Calu3 (cell line): ENCODE measurements around the gene CAPN8. TPM values are rescaled to one million over a fixed set of nuclear protein-coding genes. Genes with fewer than 3 reads are reported as not detected.

Source experiments
- BruUV-seq: library from RNA; stranded (reverse); fragments of 400-500 nt; replicated peaks from 2 replicates; lab custom pipeline; 2021; lab: Mats Ljungman, UMichigan
- CTCF ChIA-PET: fragments of 300-600 bp; sonication (Branson Sonifier 250); formaldehyde crosslinking; loops from one replicate; lab custom pipeline; 2022; ENCODE audit warnings: antibody characterized with exemption; lab: Charles Lee
- DNase-seq: peaks from one replicate; pipeline ENCODE4 v3.0.0; 2022
- H3K27ac Mint-ChIP-seq: one replicate; pipeline ENCODE4 v1.8.0; 2022; ENCODE audit warnings: mixed read lengths; ENCODE audit not compliant: unreplicated experiment
- H3K27me3 Mint-ChIP-seq: one replicate; pipeline ENCODE4 v1.8.0; 2022; ENCODE audit warnings: mixed read lengths; ENCODE audit not compliant: unreplicated experiment
- H3K36me3 Mint-ChIP-seq: one replicate; pipeline ENCODE4 v1.8.0; 2022; ENCODE audit warnings: mild to moderate bottlenecking, moderate library complexity, mixed read lengths; ENCODE audit not compliant: insufficient read depth, unreplicated experiment
- H3K4me1 Mint-ChIP-seq: one replicate; pipeline ENCODE4 v1.8.0; 2022; ENCODE audit warnings: mild to moderate bottlenecking, low read depth, mixed read lengths; ENCODE audit not compliant: unreplicated experiment
- H3K4me3 Mint-ChIP-seq: one replicate; pipeline ENCODE4 v1.8.0; 2022; ENCODE audit warnings: mild to moderate bottlenecking, low read depth, moderate library complexity, mixed read lengths; ENCODE audit not compliant: unreplicated experiment
- H3K9me3 Mint-ChIP-seq: one replicate; pipeline ENCODE4 v1.8.0; 2022; ENCODE audit warnings: low read depth, mixed read lengths; ENCODE audit not compliant: unreplicated experiment
- intact Hi-C: fragments of 100-400 bp; cut with micrococcal nuclease; formaldehyde crosslinking; loops from one replicate; pipeline ENCODE4 v1.10.0; 2022; ENCODE audit not compliant: unreplicated experiment
- total RNA-seq: library from RNA; stranded (reverse); gene quantifications from 2 replicates; pipeline ENCODE4 v1.2.3, GENCODE V29; 2022
- TF ChIP-seq, protein P1 (sequence below): fragments of 200-600 bp; IDR thresholded peaks from one replicate; pipeline ENCODE4 v1.8.0; 2022; ENCODE audit warnings: antibody characterized with exemption; ENCODE audit not compliant: unreplicated experiment

CAPN8 gene
- total RNA-seq, 1 experiment from 2014 or later, result 108 TPM

DNA sequence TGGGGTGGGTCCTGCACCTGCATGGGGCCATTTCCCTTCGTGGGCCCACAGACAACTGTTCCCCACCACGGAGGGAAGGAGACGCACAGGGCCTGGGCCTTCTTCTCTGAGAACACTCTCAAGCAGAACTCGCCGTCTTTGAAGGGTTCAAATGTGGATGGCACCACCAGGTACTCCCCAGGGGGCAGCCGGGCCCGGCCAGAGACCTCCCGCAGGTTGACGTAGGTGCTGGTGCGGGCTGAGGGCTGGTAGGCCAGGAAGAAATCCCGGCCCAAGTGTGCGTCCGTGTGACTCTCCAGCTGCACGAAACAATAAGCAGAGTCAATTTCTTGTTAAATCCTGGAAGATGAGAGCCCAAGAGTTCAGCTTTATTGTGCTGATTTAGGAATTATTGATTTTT, 56.4 kb downstream of the CAPN8 start:
- H3K9me3 Mint-ChIP-seq, result no peaks in the 10 kb centered on the region
- CTCF ChIA-PET, result interaction anchor here (3.5 kb wide), 1 partner anchor 52 kb away, joined by 22 read pairs; no protein-coding TSS in a partner anchor
- TF ChIP-seq, protein P1, sequence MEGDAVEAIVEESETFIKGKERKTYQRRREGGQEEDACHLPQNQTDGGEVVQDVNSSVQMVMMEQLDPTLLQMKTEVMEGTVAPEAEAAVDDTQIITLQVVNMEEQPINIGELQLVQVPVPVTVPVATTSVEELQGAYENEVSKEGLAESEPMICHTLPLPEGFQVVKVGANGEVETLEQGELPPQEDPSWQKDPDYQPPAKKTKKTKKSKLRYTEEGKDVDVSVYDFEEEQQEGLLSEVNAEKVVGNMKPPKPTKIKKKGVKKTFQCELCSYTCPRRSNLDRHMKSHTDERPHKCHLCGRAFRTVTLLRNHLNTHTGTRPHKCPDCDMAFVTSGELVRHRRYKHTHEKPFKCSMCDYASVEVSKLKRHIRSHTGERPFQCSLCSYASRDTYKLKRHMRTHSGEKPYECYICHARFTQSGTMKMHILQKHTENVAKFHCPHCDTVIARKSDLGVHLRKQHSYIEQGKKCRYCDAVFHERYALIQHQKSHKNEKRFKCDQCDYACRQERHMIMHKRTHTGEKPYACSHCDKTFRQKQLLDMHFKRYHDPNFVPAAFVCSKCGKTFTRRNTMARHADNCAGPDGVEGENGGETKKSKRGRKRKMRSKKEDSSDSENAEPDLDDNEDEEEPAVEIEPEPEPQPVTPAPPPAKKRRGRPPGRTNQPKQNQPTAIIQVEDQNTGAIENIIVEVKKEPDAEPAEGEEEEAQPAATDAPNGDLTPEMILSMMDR, result no peak
- BruUV-seq, result no TSS peak
- DNase-seq, result no peak
- no peaks in the 10 kb centered on the region for H3K36me3 Mint-ChIP-seq
- no peak overlapping the region for H3K4me3 Mint-ChIP-seq
- H3K27me3 Mint-ChIP-seq, result no peaks in the 10 kb centered on the region
- H3K27ac Mint-ChIP-seq, result no peak overlapping the region
- no peaks in the 10 kb centered on the region for H3K4me1 Mint-ChIP-seq
- intact Hi-C loops, result no loop called here

DNA sequence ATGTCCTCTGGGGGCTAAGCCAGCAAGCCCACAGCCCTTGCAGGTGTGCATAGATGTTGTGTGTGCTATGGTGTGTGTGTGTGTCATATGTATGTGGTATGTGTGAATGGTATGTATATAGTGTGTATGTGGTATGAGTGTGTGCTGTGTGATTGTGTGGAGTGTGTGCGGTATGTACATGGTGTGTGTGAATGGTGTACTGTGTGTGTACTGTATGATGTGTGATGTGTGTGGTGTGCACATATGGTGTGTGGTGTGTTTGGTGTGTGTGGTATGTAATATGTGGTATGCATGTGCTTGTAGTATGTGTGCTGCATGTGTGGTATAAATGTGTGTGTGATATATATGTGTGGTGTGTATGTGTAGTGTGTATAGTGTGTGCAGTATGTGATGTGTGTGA, 107.0 kb downstream of the CAPN8 start:
- TF ChIP-seq, protein P1, result no peak
- Mint-ChIP-seq H3K9me3 (no peaks in the 10 kb centered on the region), H3K4me3 (no peak overlapping the region), H3K27ac (no peak overlapping the region), H3K36me3 (peaks cover 5% of the 10 kb centered on the region), H3K27me3 (no peaks in the 10 kb centered on the region), H3K4me1 (no peaks in the 10 kb centered on the region)
- CTCF ChIA-PET, result interaction anchor here (2.6 kb wide), 1 partner anchor 52 kb away, joined by 22 read pairs; no protein-coding TSS in a partner anchor
- BruUV-seq, result no TSS peak
- intact Hi-C loops, result no loop called here
- no peak for DNase-seq

DNA sequence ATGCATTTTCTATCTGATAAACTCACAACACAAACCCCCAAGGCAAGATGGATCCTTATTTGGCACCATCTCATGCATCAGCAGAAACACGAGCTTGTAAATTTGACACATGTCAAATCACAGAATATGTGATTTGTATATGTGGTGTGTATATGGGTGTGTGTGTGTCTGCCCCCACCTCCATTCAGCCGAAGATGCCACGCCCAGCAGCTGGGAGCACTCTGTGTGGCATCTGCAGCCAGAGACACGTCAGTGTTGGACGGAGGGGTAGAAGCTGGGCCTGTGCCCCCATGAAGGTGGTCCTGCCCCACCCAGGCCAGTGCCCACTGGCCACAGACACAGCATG, 108.4 kb downstream of the CAPN8 start:
- no TSS peak for BruUV-seq
- Mint-ChIP-seq H3K36me3 (peaks cover 5% of the 10 kb centered on the region), H3K27ac (no peak overlapping the region), H3K4me3 (no peak overlapping the region), H3K4me1 (no peaks in the 10 kb centered on the region), H3K9me3 (no peaks in the 10 kb centered on the region), H3K27me3 (no peaks in the 10 kb centered on the region)
- TF ChIP-seq, protein P1, result no peak
- DNase-seq, result no peak
- intact Hi-C loops, result no loop called here
- CTCF ChIA-PET, result interaction anchor here (0.7 to 2.6 kb wide), 11 partner anchors 54 to 423 kb away, joined by 3 to 36 read pairs (median 7); partner anchors contain the start of gene CAPN8

DNA sequence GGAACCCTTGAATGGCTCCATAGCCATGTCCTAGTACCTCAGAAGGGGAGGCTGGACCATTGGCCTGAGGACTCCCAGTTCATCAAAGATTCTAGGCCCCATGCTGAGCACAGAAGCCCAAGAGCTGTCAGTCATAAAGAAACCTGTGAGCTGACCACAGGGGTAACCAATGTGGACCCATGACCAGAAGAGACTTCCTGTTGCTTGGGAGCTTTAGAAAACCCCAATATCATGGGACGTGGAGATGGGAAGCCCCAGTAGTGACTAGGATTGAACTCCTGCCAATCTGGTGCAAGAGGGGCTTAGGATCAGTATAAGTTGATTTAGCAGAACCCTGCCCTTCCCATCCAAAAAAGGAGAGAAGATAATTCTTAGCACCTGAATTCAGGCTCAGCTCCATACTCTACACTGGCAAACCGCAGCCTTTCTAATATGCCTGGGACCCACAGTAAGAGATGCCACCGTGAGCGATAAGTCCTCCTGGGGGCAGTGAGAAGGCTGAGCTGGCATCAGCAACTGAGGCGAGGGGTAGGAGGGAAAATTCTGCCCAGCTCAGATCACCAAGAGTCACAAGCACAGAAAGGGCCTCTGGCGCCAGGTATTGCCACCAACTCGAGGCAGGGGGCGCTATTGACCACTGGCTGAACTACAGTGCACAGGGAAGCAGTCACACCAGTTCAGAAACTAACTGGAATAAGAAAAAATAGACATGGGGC, 108.9 kb downstream of the CAPN8 start:
- DNase-seq, result peak; percentile 89
- intact Hi-C loops, result no loop called here
- H3K4me1 Mint-ChIP-seq, result peaks cover 2% of the 10 kb centered on the region
- no peaks in the 10 kb centered on the region for H3K27me3 Mint-ChIP-seq
- H3K36me3 Mint-ChIP-seq, result peaks cover 5% of the 10 kb centered on the region
- no peak overlapping the region for H3K4me3 Mint-ChIP-seq
- H3K27ac Mint-ChIP-seq, result no peak overlapping the region
- no TSS peak for BruUV-seq
- H3K9me3 Mint-ChIP-seq, result no peaks in the 10 kb centered on the region
- CTCF ChIA-PET, result interaction anchor here (0.5 to 2.6 kb wide), 14 partner anchors 14 to 784 kb away, joined by 3 to 36 read pairs (median 6); partner anchors contain the start of gene CAPN8
- TF ChIP-seq, protein P1, result peak; percentile 96
